Activated CD4-positive, CD25-positive, alpha-beta regulatory T cell treated with anti-CD3 and anti-CD28 coated beads, Interleukin-2, amount 50 U/mL, for 16 hours (primary cell): ENCODE results near the gene AARS1.
"Not testable (repeated sequence)": the region's sequence is repeated elsewhere in the genome, so short reads cannot be mapped to it uniquely, and the experiment has no call there.

Experiments used
- DNase-seq: peaks from one replicate; pipeline ENCODE4 v3.0.0-alpha.2; 2020; ENCODE audit warnings: low read depth, low spot score

Gene AARS1

DNA sequence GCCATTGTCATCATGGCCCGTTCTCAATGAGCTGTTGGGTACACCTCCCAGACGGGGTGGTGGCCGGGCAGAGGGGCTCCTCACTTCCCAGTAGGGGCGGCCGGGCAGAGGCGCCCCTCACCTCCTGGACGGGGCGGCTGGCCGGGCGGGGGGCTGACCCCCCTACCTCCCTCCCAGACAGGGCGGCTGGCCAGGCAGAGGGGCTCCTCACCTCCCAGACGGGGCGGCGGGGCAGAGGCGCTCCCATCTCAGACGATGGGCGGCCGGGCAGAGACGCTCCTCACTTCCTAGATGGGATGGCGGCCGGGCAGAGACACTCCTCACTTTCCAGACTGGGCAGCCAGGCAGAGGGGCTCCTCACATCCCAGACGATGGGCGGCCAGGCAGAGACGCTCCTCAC, 64.7 kb downstream of the AARS1 start:
- not testable (repeated sequence) for DNase-seq

DNA sequence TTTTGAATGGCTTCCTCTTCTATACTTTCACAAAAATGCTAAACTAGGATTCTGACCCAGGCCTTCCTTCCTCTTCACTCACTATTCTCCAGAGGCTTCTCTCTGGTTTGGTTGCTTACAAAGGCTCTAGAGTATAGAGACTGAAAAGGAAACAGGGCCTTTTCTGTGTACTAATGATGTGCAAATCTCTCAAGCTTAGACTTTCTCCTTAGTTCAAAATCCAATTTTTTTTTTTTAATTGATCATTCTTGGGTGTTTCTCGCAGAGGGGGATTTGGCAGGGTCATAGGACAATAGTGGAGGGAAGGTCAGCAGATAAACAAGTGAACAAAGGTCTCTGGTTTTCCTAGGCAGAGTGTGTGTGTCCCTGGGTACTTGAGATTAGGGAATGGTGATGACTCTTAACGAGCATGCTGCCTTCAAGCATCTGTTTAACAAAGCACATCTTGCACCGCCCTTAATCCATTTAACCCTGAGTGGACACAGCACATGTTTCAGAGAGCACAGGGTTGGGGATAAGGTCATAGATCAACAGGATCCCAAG, 65.3 kb downstream of the AARS1 start:
- not testable (repeated sequence) for DNase-seq

DNA sequence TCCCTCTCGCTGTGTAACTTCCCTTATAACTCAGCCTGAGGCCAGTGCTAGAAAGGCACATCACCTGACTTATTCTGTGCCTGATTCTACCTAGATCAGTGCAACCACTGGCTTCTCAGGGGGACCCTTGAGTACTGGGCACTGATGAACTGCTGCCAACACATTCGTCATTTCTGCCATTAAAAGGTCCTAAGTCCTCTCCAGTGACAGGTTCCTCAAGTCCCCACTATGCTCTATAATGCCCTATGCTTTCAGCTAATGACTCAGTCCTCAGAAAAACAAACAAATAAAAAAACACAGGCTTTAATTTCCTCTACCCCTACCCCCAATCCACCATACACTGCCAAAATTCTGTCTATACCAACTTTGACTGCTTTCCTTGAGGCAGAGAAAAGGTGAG, 66.1 kb downstream of the AARS1 start:
- not testable (repeated sequence) for DNase-seq

DNA sequence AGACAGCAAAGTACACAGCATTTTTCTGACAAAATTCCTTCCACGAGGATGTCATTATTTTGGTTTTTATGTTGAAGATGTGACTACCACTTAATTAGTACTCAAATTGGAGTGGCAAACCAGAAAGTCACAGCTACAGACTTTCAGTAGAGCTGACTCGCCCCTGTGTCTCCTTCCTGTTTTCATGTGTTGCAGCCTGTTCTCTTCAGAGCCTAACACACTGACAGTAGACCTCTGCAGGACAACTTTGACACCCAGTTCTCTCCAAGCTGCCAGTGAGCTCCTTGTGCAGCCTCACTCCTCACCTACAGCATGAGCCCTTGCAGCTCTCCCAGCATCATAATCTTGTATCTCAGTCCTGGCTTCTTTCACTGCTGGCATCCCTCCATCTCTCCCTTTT, 66.7 kb downstream of the AARS1 start:
- DNase-seq, result not testable (repeated sequence)

DNA sequence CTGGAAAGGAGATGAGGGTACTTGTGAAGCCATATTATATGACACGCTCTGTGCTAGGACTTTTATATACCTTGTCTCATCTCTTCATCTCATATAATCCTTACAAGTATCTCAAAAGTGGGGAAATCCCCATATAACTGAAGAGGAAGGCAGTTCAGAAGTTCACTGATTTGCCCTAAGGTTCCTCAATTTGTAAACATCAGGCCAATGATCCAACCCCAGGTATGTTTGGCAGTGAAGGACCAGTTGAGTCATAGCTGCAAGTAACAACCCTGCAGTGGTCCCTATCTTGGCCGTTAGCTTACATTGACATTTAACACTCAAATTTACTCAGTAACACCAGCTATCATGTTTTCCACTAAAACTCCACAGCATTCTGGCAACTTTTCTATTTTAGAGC, 70.7 kb downstream of the AARS1 start:
- not testable (repeated sequence) for DNase-seq

DNA sequence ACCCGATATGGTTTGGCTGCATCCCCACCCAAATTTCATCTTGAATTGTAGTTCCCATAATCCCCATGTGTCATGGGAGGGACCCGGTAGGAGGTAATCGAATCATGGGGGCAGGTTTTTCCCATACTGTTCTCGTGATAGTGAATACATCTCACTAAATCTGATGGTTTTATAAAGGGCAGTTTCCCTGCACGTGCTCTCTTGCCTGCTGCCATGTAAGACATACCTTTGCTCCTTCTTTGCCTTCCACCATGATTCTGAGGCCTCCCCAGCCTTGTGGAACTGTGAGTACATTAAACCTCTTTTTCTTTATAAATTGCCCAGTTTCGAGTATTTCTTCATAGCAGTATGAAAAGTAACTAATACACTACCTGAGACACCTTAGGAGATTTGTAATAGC, 82.9 kb downstream of the AARS1 start:
- not testable (repeated sequence) for DNase-seq

DNA sequence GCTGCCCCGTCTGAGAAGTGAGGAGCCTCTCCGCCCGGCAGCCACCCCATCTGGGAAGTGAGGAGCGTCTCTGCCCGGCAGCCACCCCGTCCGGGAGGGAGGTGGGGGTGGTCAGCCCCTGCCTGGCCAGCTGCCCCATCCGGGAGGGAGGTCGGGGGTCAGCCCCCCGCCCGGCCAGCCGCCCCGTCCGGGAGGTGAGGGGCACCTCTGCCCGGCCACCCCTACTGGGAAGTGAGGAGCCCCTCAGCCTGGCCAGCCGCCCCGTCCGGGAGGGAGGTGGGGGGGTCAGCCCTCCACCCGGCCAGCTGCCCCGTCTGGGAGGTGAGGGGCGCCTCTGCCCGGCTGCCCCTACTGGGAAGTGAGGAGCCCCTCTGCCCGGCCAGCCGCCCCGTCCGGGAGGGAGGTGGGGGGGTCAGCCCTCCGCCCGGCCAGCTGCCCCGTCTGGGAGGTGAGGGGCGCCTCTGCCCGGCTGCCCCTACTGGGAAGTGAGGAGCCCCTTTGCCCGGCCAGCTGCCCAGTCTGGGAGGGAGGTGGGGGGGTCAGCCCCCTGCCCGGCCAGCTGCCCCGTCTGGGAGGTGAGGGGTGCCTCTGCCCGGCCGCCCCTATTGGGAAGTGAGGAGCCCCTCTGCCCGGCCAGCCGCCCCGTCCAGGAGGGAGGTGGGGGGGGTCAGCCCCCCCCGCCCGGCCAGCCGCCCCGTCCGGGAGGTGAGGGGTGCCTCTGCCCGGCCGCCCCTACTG, 84.5 kb downstream of the AARS1 start:
- not testable (repeated sequence) for DNase-seq

DNA sequence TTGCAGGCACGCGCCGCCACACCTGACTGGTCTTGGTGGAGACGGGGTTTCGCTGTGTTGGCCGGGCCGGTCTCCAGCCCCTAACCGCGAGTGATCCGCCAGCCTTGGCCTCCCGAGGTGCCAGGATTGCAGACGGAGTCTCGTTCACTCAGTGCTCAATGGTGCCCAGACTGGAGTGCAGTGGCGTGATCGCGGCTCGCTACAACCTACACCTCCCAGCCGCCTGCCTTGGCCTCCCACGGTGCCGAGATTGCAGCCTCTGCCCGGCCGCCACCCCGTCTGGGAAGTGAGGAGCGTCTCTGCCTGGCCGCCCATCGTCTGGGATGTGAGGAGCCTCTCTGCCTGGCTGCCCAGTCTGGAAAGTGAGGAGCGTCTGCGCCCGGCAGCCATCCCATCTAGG, 85.3 kb downstream of the AARS1 start:
- not testable (repeated sequence) for DNase-seq

DNA sequence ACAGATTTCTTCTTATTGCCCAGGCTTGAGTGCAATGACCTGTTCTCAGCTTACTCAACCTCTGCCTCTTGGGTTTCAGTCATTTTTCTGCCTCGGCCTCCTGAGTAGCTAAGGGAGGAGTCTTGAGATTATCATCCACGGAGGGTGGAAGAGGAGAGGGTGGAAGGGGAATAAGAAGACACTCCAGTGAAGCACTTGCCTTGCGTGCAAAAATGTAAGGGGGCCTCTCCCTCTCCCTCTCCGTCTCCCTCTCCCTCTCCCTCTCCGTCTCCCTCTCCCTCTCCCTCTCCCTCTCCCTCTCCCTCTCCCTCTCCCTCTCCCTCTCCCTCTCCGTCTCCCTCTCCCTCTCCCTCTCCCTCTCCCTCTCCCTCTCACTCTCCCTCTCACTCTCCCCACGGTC, 85.8 kb downstream of the AARS1 start:
- not testable (repeated sequence) for DNase-seq
